Astrocyte (in vitro differentiated cells and primary cell): ENCODE data around the gene PDGFC.

Experiments used
- EZH2 ChIP-seq: IDR thresholded peaks from 2 replicates; pipeline ENCODE4 v1.6.1; 2012; ENCODE audit warnings: mild to moderate bottlenecking, low read length, inconsistent platforms; ENCODE audit not compliant: insufficient read depth
- TF ChIP-seq, protein P1 (sequence below): IDR thresholded peaks from 2 replicates; pipeline ENCODE4 v1.5.1; 2011; ENCODE audit warnings: low read depth, mild to moderate bottlenecking, inconsistent platforms, low read length, moderate library complexity; ENCODE audit not compliant: insufficient read depth

GRCh38 chr4:156959298-156959702 lies 12.3 kb downstream of the PDGFC start:
- TF ChIP-seq, protein P1, sequence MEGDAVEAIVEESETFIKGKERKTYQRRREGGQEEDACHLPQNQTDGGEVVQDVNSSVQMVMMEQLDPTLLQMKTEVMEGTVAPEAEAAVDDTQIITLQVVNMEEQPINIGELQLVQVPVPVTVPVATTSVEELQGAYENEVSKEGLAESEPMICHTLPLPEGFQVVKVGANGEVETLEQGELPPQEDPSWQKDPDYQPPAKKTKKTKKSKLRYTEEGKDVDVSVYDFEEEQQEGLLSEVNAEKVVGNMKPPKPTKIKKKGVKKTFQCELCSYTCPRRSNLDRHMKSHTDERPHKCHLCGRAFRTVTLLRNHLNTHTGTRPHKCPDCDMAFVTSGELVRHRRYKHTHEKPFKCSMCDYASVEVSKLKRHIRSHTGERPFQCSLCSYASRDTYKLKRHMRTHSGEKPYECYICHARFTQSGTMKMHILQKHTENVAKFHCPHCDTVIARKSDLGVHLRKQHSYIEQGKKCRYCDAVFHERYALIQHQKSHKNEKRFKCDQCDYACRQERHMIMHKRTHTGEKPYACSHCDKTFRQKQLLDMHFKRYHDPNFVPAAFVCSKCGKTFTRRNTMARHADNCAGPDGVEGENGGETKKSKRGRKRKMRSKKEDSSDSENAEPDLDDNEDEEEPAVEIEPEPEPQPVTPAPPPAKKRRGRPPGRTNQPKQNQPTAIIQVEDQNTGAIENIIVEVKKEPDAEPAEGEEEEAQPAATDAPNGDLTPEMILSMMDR = no peak
- no peak for TF ChIP-seq EZH2
